Effector memory CD4-positive, alpha-beta T cell (primary cell): ENCODE data around the gene MAP3K19.
"Not testable (repeated sequence)": the region's sequence is repeated elsewhere in the genome, so short reads cannot be mapped to it uniquely, and the experiment has no call there.

Experiments
- DNase-seq, 3 donors: peaks; one replicate each; pipeline ENCODE4 v3.0.0-alpha.2; 2020
- H3K27ac ChIP-seq: 2 replicates; pipeline ENCODE4 v1.7.0; 2013; ENCODE audit warnings: mild to moderate bottlenecking, low read length, moderate library complexity; ENCODE audit not compliant: insufficient read depth, poor library complexity, severe bottlenecking
- H3K27me3 ChIP-seq: replicated peaks from 2 replicates; pipeline ENCODE4 v1.7.0; 2013; ENCODE audit warnings: mild to moderate bottlenecking, low read length; ENCODE audit not compliant: insufficient read depth, control insufficient read depth, poor library complexity, severe bottlenecking
- H3K36me3 ChIP-seq: 2 replicates; pipeline ENCODE4 v1.7.0; 2013; ENCODE audit warnings: mild to moderate bottlenecking, low read length, moderate library complexity; ENCODE audit not compliant: control insufficient read depth, insufficient read depth
- H3K4me1 ChIP-seq: 2 replicates; pipeline ENCODE4 v1.7.0; 2013; ENCODE audit warnings: low read length, mild to moderate bottlenecking; ENCODE audit not compliant: control insufficient read depth, insufficient read depth, poor library complexity, severe bottlenecking
- H3K4me3 ChIP-seq: 2 replicates; pipeline ENCODE4 v1.7.0; 2013; ENCODE audit warnings: low read length, low read depth, mild to moderate bottlenecking; ENCODE audit not compliant: insufficient read depth, poor library complexity, severe bottlenecking
- H3K9me3 ChIP-seq: 2 replicates; pipeline ENCODE4 v1.7.0; 2013; ENCODE audit warnings: mild to moderate bottlenecking, low read length, moderate library complexity; ENCODE audit not compliant: control insufficient read depth

Gene MAP3K19

DNA sequence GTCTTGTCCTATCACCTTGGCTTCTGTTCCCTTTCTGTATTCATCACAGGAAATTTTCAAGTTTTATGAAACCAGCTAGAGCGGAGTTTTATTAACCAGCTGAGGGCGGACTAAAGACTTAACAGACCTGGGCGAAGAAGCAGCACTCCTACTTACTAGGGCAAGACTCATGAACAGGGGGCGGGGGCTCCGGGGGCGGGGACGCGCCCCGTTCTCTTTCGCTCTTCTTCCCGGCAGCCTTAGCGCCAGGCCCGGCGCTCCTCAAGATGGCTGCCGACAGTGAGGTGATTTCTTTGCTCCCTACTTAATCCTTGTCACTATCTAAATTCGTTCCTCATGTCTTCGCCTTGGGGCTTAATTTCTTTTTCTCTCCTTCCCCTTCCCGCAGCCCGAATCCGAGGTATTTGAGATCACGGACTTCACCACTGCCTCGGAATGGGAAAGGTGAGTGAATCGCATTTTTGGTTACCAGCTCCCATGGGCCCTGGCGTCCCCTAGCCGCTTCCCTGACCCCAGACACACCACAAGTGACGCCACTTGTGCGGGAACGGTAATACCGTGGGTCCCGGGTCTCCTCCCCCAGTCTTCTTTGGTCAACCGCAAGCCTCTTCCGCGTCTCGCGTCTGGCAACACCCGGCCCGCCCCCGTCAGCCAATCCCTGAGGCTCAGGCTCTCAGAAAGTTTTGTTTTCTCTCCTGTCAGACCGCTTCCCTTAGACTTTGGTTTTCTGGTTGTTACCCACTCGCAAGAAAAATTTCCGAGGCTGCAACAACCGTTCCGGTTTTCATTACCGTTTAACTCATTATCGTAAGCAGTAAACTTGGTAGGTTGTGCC is 5.0 kb upstream of the MAP3K19 start, which contains the start of gene RAB3GAP1:
Gene RAB3GAP1, plus strand, starts transcription at position 251 of the 835 bp plus-strand sequence. Its CDS starts 16 bp downstream, at position 267.
- peaks cover 10% of the 10 kb centered on the region for H3K4me1 ChIP-seq
- H3K27me3 ChIP-seq, result no peaks in the 10 kb centered on the region
- DNase-seq, result peak; percentile 89 to 93 (median 89)
- H3K4me3 ChIP-seq, result peak within 1 kb of the TSS; percentile 73
- no peaks in the 10 kb centered on the region for H3K9me3 ChIP-seq
- peak within 1 kb of the TSS; percentile 99 for H3K27ac ChIP-seq
- H3K36me3 ChIP-seq, result peaks cover 4% of the 10 kb centered on the region

DNA sequence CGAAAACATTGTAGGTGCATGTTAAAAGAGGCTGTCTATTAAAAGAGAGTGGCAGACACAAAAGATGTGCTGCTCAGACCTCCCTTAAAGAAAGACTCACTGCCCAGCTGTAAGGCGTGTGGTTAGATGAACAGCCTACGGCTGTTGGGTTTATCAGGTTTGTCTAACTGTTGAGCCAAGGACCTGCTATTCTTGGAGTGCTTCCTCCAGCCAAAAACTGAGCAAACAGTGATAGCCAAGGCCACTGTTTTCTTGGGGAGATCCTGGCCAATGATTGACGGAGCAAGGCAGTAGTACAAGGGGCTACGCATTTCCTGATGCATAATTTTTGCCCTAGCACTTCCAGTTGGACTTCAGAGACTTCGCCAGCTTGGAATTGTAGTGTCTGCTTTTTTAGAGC is 3.4 kb upstream of the MAP3K19 start:
- H3K4me3 ChIP-seq, result no peak overlapping the region
- no peak overlapping the region for H3K27ac ChIP-seq
- H3K9me3 ChIP-seq, result no peaks in the 10 kb centered on the region
- no peak for DNase-seq
- no peaks in the 10 kb centered on the region for H3K27me3 ChIP-seq
- no peaks in the 10 kb centered on the region for H3K36me3 ChIP-seq
- peaks cover 10% of the 10 kb centered on the region for H3K4me1 ChIP-seq

DNA sequence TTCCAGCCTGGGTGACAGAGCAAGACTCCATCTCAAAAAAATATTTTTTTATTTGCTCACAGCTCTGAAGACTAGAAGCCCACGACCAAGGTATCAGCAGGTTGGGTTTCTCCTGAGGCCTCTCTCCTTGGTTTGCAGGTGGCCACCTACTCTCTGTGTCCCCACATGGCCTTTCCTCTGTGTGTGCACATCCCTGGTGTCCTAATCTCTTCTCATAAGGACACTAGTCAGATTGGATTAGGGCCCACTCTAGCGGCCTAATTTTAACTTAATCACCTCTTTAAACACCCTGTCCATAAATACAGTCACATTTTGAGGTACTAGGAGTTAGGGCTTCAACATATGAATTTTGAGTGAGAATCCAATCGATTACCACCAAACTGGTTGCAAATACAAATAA is 2.9 kb upstream of the MAP3K19 start:
- Histone ChIP-seq H3K27me3 (no peaks in the 10 kb centered on the region), H3K4me3 (no peak overlapping the region), H3K9me3 (no peaks in the 10 kb centered on the region), H3K4me1 (peaks cover 10% of the 10 kb centered on the region), H3K36me3 (no peaks in the 10 kb centered on the region), H3K27ac (no peak overlapping the region)
- no peak for DNase-seq

DNA sequence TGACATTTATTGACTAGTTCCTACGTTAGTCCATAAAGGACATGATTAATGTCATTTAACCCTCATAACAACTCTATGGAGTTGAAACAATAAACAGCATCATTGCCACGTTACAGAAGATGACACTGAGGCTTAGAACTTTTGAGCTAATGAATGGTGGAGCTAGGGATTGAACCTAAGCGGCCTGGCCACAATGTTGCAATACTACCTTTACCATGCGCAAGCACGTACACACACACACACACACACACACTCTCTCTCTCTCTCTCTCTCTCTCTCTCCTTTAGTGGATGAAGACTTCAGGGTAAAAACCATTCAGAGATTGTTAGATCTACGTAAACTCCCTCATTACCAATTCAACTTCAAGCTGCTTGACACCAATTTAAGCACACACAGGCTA is 875 bp upstream of the MAP3K19 start:
- no peak overlapping the region for H3K27ac ChIP-seq
- no peaks in the 10 kb centered on the region for H3K27me3 ChIP-seq
- no peak for DNase-seq

GRCh38 chr2:135043345-135043744 is 3.9 kb downstream of the MAP3K19 start:
- no peaks in the 10 kb centered on the region for H3K4me1 ChIP-seq
- DNase-seq, result no peak
- no peaks in the 10 kb centered on the region for H3K36me3 ChIP-seq

More for the DNA sequence above, 875 bp upstream of the MAP3K19 start:
- H3K36me3 ChIP-seq, result no peaks in the 10 kb centered on the region
- no peaks in the 10 kb centered on the region for H3K4me1 ChIP-seq
- H3K4me3 ChIP-seq, result no peak overlapping the region
- no peaks in the 10 kb centered on the region for H3K9me3 ChIP-seq

DNA sequence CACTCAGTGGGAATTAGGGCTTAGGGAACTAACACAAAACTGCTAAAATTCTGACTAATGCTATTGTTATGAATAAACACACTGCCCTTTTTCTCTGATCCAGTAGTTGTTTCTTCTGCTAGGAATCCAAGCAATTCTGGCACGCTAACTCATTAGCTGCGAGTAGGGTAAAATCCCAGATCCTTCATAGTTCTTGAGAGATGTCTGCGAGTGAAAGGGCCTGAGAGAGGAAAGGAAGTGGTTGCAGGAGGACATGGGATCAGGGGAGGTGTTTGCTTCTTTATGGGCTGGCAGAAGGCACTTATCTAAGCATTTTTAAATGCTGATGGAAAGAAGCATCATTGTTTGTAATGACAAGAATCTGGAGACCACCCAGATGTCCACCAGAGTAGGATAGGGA is 9.4 kb downstream of the MAP3K19 start:
- Histone ChIP-seq H3K27me3 (no peaks in the 10 kb centered on the region), H3K4me1 (no peaks in the 10 kb centered on the region), H3K36me3 (no peaks in the 10 kb centered on the region), H3K4me3 (no peak overlapping the region), H3K27ac (no peak overlapping the region), H3K9me3 (no peaks in the 10 kb centered on the region)
- DNase-seq, result no peak

More at GRCh38 chr2:135043345-135043744, 3.9 kb downstream of the MAP3K19 start:
- H3K9me3 ChIP-seq, result no peaks in the 10 kb centered on the region
- no peak overlapping the region for H3K27ac ChIP-seq
- no peaks in the 10 kb centered on the region for H3K27me3 ChIP-seq
- no peak overlapping the region for H3K4me3 ChIP-seq

- not testable (repeated sequence) for H3K4me1 ChIP-seq, H3K36me3 ChIP-seq, DNase-seq, H3K9me3 ChIP-seq, H3K4me3 ChIP-seq, H3K27ac ChIP-seq, H3K27me3 ChIP-seq
These were observed 14.0 kb downstream of the MAP3K19 start for GRCh38 chr2:135033216-135033615.

- Histone ChIP-seq H3K36me3 (no peaks in the 10 kb centered on the region), H3K9me3 (no peaks in the 10 kb centered on the region), H3K27ac (no peak overlapping the region), H3K4me1 (no peaks in the 10 kb centered on the region), H3K27me3 (no peaks in the 10 kb centered on the region), H3K4me3 (no peak overlapping the region)
- DNase-seq, result no peak
These were observed 16.4 kb downstream of the MAP3K19 start for GRCh38 chr2:135030826-135031225.

- Histone ChIP-seq H3K36me3 (no peaks in the 10 kb centered on the region), H3K27ac (no peak overlapping the region), H3K27me3 (no peaks in the 10 kb centered on the region), H3K4me3 (no peak overlapping the region), H3K9me3 (no peaks in the 10 kb centered on the region), H3K4me1 (no peaks in the 10 kb centered on the region)
- no peak for DNase-seq
These were observed 17.6 kb downstream of the MAP3K19 start for GRCh38 chr2:135029481-135030134.

DNA sequence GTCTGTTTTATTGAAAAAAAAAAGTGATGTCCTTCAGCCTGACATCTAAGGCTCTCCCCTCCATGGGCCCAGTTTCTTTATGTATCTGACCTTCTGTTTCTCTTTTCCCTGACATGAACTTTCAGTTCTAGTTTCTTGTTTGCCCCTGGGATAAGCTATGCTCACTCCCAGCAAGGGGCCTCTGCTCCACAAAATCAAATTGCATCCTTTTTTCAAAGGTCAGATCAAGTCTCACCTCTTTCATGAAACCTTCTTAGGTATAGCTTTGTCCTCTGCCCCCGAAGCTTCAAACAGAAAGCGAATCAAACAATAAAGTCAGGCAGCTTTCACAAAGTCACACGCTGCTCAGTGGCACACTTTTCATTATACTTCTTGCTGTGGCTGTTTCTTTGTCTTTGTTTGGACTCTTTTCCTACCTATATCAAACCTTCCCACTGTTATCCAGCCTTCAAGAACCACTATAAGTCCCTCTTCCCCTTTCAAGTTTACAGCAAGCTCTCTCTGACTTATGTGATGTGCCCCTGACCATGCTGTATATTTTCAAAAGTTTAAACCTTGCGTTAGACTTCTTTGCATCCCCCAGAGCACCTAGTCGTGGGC is 23.3 kb downstream of the MAP3K19 start:
- no peak overlapping the region for H3K27ac ChIP-seq

More for the DNA sequence above, 23.3 kb downstream of the MAP3K19 start:
- Histone ChIP-seq H3K4me1 (no peaks in the 10 kb centered on the region), H3K9me3 (no peaks in the 10 kb centered on the region), H3K27me3 (no peaks in the 10 kb centered on the region), H3K4me3 (no peak overlapping the region), H3K36me3 (no peaks in the 10 kb centered on the region)
- no peak for DNase-seq
